Measurements from ENCODE around the gene ALKBH3.

Gene ALKBH3

DNA sequence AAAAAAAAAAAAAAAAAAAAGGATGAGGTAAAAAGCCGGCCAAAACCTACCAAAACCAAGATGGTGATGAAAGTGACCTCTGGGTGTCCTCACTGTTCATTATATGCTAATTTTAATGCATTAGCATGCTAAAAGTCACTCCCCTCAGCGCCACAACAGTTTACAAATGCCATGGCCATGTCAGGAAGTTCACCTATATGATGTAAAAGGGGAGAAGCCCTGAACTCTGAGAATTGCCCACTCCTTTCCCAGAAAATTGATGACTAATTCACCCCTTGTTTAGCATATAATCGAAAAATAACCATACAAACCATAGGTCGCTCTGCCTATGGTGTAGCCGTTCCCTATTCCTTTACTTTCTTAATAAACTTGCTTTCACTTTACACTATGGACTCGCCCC lies 72.9 kb downstream of the ALKBH3 start:
- Histone ChIP-seq H3K9me3 (ENCODE audit: insufficient read depth, low read depth, low read length) (no peaks in the 10 kb centered on the region), H3K4me3 (ENCODE audit: low read length) (no peak overlapping the region), H3K4me1 (ENCODE audit: insufficient read depth, low read length) (peaks cover 23% of the 10 kb centered on the region), H3K9ac (ENCODE audit: low read depth, low read length) (no peak overlapping the region), H3K27me3 (ENCODE audit: insufficient read depth, low read length) (no peaks in the 10 kb centered on the region), H3K27ac (ENCODE audit: low read depth, low read length) (peak overlapping the region; percentile 67; the same call in 1 of the 2 replicates), H3K36me3 (ENCODE audit: insufficient read depth, low read length) (no peaks in the 10 kb centered on the region)
- 94% methylated on average over 4 of the region's 6 CpGs for WGBS

GRCh38 chr11:43954241-43954640 lies 73.6 kb downstream of the ALKBH3 start:
- H3K9me3 ChIP-seq (ENCODE audit: insufficient read depth, low read depth, low read length) = no peaks in the 10 kb centered on the region
- peak overlapping the region; percentile 39; the same call in 1 of the 2 replicates for H3K9ac ChIP-seq (ENCODE audit: low read depth, low read length)
- H3K27me3 ChIP-seq (ENCODE audit: insufficient read depth, low read length) = no peaks in the 10 kb centered on the region
- WGBS = 86% methylated on average over 6 of the region's 7 CpGs
- no peaks in the 10 kb centered on the region for H3K36me3 ChIP-seq (ENCODE audit: insufficient read depth, low read length)
- H3K27ac ChIP-seq (ENCODE audit: low read depth, low read length) = peak overlapping the region; percentile 67; the same call in 1 of the 2 replicates
- H3K4me1 ChIP-seq (ENCODE audit: insufficient read depth, low read length) = peaks cover 25% of the 10 kb centered on the region
- no peak overlapping the region for H3K4me3 ChIP-seq (ENCODE audit: low read length)

DNA sequence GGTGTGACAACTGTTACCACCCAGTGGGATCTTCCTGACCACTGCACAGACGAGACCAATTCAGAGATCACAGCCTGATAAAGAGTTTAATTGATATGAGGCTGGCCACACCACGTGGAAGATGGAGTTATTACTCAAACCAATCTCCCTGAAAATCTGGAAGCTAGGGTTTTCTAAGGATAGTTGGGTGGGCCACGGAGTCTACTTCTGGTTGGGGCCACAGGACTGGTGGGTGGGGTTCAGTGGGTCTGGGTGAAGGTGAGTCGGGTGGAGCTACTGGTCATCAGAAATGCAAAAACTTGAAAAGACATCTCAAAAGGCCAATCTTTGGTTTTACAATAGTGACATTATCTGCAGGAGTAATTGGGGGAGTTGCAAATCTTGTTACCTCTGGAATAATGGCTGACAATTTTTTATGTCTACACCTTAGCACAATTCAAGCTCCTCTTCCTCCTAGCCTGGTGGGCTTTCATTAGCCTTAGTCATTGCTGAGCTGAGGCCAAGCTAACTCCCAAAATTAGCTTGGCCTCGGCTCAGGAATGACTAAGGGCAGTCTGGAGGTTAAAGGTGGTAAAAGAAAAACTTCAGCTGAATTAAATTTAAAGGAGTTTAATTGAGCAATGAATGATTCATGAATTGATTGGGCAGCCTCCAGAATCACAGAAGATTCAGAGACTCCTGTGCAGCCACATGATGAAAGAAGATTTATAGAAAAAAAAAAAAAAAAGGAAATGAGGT lies 74.9 kb downstream of the ALKBH3 start:
- no peaks in the 10 kb centered on the region for H3K36me3 ChIP-seq (ENCODE audit: insufficient read depth, low read length)
- no peaks in the 10 kb centered on the region for H3K9me3 ChIP-seq (ENCODE audit: insufficient read depth, low read depth, low read length)
- no peak overlapping the region for H3K4me3 ChIP-seq (ENCODE audit: low read length)
- 94% methylated on average over 5 of the region's 5 CpGs for WGBS
- H3K9ac ChIP-seq (ENCODE audit: low read depth, low read length) = no peak overlapping the region
- no peak overlapping the region for H3K27ac ChIP-seq (ENCODE audit: low read depth, low read length)
- no peaks in the 10 kb centered on the region for H3K27me3 ChIP-seq (ENCODE audit: insufficient read depth, low read length)
- peaks cover 29% of the 10 kb centered on the region for H3K4me1 ChIP-seq (ENCODE audit: insufficient read depth, low read length)

DNA sequence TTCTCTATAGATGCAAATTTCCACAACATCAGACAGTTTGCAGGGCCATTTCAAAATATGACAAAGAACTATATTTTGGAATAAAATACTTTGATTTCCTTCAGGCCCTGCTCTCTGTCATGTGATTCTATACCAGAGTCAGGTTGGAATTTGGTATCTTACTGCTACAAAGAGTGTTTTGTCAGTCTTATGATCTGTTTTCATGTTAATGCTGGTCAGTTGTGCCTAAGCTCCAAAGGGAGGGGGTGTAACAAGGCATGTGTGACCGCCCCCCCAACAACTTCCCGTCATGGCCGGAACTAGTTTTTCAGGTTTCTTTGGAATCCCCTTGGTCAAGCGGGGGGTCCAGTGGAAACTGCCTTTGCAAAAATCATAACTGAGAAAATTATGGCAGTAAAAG lies 76.9 kb downstream of the ALKBH3 start:
- no peak overlapping the region for H3K27ac ChIP-seq (ENCODE audit: low read depth, low read length)
- no peaks in the 10 kb centered on the region for H3K27me3 ChIP-seq (ENCODE audit: insufficient read depth, low read length)
- no peak overlapping the region for H3K9ac ChIP-seq (ENCODE audit: low read depth, low read length)
- H3K4me1 ChIP-seq (ENCODE audit: insufficient read depth, low read length) = peaks cover 38% of the 10 kb centered on the region
- no peaks in the 10 kb centered on the region for H3K9me3 ChIP-seq (ENCODE audit: insufficient read depth, low read depth, low read length)
- no peaks in the 10 kb centered on the region for H3K36me3 ChIP-seq (ENCODE audit: insufficient read depth, low read length)
- H3K4me3 ChIP-seq (ENCODE audit: low read length) = no peak overlapping the region
- 94% methylated on average over 4 of the region's 4 CpGs for WGBS

DNA sequence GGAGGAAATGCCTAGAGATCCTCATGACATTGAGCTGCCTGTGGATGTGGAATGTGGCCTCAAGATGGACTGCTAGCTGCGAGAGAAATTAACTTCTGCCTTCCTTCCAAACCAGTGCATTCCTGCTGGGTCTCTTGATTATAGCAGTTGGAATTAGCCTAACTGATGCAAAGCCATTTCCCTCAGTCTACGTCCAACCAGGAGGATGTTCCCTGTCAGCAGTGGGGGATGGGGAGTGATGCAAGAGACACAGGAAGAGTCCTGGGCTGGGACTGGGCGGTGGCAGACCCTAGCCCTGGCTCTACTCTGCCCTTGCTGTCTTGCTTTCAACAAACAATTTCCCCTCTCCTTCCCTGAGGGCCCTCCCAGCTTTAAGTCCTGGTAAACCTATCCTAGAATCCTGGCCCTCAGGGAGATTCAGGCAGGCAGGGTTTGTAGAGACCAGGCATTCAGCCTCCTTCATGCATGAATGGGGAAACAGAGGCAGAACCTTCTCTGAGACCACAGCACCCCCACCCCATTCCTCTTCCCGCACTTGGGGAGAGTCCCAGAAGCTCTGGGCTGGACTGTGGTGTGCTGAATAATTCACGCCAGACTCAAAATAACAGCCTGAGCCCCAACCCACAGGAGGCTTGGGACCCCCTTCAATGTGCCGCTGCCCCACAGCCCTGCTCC lies 78.8 kb downstream of the ALKBH3 start:
- no peaks in the 10 kb centered on the region for H3K9me3 ChIP-seq (ENCODE audit: insufficient read depth, low read depth, low read length)
- H3K4me1 ChIP-seq (ENCODE audit: insufficient read depth, low read length) = peaks cover 40% of the 10 kb centered on the region
- H3K9ac ChIP-seq (ENCODE audit: low read depth, low read length) = no peak overlapping the region
- H3K4me3 ChIP-seq (ENCODE audit: low read length) = no peak overlapping the region
- no peak overlapping the region for H3K27ac ChIP-seq (ENCODE audit: low read depth, low read length)
- 89% methylated on average over 6 of the region's 6 CpGs for WGBS
- H3K27me3 ChIP-seq (ENCODE audit: insufficient read depth, low read length) = no peaks in the 10 kb centered on the region
- no peaks in the 10 kb centered on the region for H3K36me3 ChIP-seq (ENCODE audit: insufficient read depth, low read length)

GRCh38 chr11:43962383-43963278 lies 82.0 kb downstream of the ALKBH3 start:
- Histone ChIP-seq H3K27ac (ENCODE audit: low read depth, low read length) (no peak overlapping the region), H3K4me1 (ENCODE audit: insufficient read depth, low read length) (peaks cover 33% of the 10 kb centered on the region), H3K4me3 (ENCODE audit: low read length) (0 out of 2 replicates have a peak overlapping the region, but pooled peaks have one; percentile 5), H3K9ac (ENCODE audit: low read depth, low read length) (no peak overlapping the region), H3K27me3 (ENCODE audit: insufficient read depth, low read length) (no peaks in the 10 kb centered on the region), H3K36me3 (ENCODE audit: insufficient read depth, low read length) (no peaks in the 10 kb centered on the region), H3K9me3 (ENCODE audit: insufficient read depth, low read depth, low read length) (peaks cover 10% of the 10 kb centered on the region)
- 49% methylated on average over 12 of the region's 13 CpGs for WGBS

DNA sequence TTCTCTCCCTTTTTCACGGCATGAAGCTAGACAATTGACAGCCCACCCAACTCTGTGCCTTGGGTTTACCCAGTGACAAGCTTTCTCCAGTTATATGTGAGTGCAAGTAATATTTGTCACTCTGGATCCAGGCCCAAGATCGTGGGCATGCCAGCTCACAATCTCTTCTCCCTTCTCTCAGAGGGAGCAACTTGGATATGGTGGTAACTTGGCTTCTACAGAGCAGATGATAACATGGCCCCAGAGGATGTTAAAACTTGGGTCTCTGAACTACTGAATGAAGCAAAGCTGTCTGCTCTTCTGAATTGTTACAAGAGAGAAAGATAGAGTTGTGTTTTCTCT lies 82.6 kb downstream of the ALKBH3 start:
- Histone ChIP-seq H3K9me3 (ENCODE audit: insufficient read depth, low read depth, low read length) (peaks cover 10% of the 10 kb centered on the region), H3K36me3 (ENCODE audit: insufficient read depth, low read length) (no peaks in the 10 kb centered on the region), H3K4me1 (ENCODE audit: insufficient read depth, low read length) (peaks cover 26% of the 10 kb centered on the region), H3K4me3 (ENCODE audit: low read length) (no peak overlapping the region), H3K27me3 (ENCODE audit: insufficient read depth, low read length) (no peaks in the 10 kb centered on the region), H3K9ac (ENCODE audit: low read depth, low read length) (no peak overlapping the region), H3K27ac (ENCODE audit: low read depth, low read length) (no peak overlapping the region)
- WGBS = 75% methylated on average over 2 of the region's 2 CpGs

- H3K27me3 ChIP-seq (ENCODE audit: insufficient read depth, low read length) = no peaks in the 10 kb centered on the region
- H3K4me3 ChIP-seq (ENCODE audit: low read length) = no peak overlapping the region
- H3K9ac ChIP-seq (ENCODE audit: low read depth, low read length) = no peak overlapping the region
- H3K9me3 ChIP-seq (ENCODE audit: insufficient read depth, low read depth, low read length) = peaks cover 10% of the 10 kb centered on the region
- H3K36me3 ChIP-seq (ENCODE audit: insufficient read depth, low read length) = no peaks in the 10 kb centered on the region
- WGBS = 95% methylated on average over 2 of the region's 2 CpGs
- peaks cover 12% of the 10 kb centered on the region; the same call in 1 of the 2 replicates for H3K4me1 ChIP-seq (ENCODE audit: insufficient read depth, low read length)
- H3K27ac ChIP-seq (ENCODE audit: low read depth, low read length) = no peak overlapping the region
Observed at GRCh38 chr11:43967661-43968060, 87.0 kb downstream of the ALKBH3 start.

DNA sequence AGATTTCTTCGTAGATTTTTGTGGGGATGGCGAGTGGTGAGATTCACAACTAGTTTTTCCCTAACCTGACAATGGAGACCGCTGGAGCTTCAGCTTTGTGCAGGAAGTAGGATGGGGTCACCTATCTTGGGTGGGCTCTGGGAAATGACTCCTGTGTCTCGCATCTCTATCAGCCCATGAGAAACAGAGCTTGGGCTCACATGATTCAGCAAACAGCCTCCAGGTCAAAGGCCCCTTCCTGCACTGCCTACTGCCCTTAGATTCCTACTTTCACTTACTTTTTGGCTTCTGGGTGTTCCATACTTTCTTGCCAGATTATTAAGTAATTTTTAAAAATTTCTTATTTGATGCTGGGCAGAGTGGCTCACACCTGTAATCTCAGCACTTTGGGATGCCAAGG lies 88.1 kb downstream of the ALKBH3 start:
- Histone ChIP-seq H3K27me3 (ENCODE audit: insufficient read depth, low read length) (no peaks in the 10 kb centered on the region), H3K4me3 (ENCODE audit: low read length) (no peak overlapping the region), H3K9ac (ENCODE audit: low read depth, low read length) (no peak overlapping the region), H3K9me3 (ENCODE audit: insufficient read depth, low read depth, low read length) (peaks cover 10% of the 10 kb centered on the region), H3K36me3 (ENCODE audit: insufficient read depth, low read length) (no peaks in the 10 kb centered on the region), H3K4me1 (ENCODE audit: insufficient read depth, low read length) (peaks cover 3% of the 10 kb centered on the region; the same call in 1 of the 2 replicates), H3K27ac (ENCODE audit: low read depth, low read length) (no peak overlapping the region)
- 84% methylated on average over 4 of the region's 4 CpGs for WGBS

DNA sequence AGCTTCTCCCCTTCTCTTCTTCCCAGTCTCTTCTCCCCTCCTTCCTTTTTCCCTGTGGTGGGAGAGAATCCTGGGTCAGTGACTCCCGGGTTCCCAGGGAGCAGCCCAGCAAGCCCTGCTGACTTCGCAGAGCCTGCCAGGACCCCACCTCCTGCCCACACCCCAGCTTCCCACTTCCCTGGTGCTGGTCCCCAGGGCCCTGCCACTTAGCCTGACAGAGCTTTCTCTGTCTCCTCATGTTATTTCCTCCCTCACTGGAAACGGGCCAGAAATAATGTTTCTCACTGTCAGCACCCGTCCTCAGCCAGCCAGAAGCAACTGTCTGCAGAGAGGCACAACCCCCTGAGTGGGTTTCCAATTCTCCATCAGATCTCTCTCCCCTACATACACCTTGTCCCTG lies 88.9 kb downstream of the ALKBH3 start:
- no peaks in the 10 kb centered on the region for H3K27me3 ChIP-seq (ENCODE audit: insufficient read depth, low read length)
- 0 out of 2 replicates have a peak, but pooled peaks cover 3% of the 10 kb centered on the region for H3K4me1 ChIP-seq (ENCODE audit: insufficient read depth, low read length)
- H3K4me3 ChIP-seq (ENCODE audit: low read length) = no peak overlapping the region
- H3K9me3 ChIP-seq (ENCODE audit: insufficient read depth, low read depth, low read length) = peaks cover 11% of the 10 kb centered on the region
- H3K9ac ChIP-seq (ENCODE audit: low read depth, low read length) = no peak overlapping the region
- H3K36me3 ChIP-seq (ENCODE audit: insufficient read depth, low read length) = no peaks in the 10 kb centered on the region
- no peak overlapping the region for H3K27ac ChIP-seq (ENCODE audit: low read depth, low read length)
- 64% methylated on average over 4 of the region's 4 CpGs for WGBS
